Astrocyte (in vitro differentiated cells and primary cell): Measurements from ENCODE around the gene OSBPL5. TPM values are rescaled to one million over a fixed set of nuclear protein-coding genes. Genes with fewer than 3 reads are reported as not detected.
A peak's percentile ranks its signal among the peaks of the same experiment; 100 is the strongest.

ENCODE experiments used
- DNase-seq: peaks from one replicate; pipeline ENCODE4 v3.0.0-alpha.2; 2010; ENCODE audit warnings: low read depth
- FAIRE-seq: peaks from 2 replicates; lab custom pipeline; 2011; peaks lifted over from hg19 to GRCh38; lab: Jason Lieb, UNC
- H2AFZ ChIP-seq: 2 replicates; pipeline ENCODE4 v1.6.0; 2012; ENCODE audit warnings: low read depth, low read length, inconsistent platforms
- H3K27ac ChIP-seq: 2 replicates; pipeline ENCODE4 v1.5.1; 2011; ENCODE audit warnings: low read depth, low read length, inconsistent platforms
- H3K27me3 ChIP-seq: 2 replicates; pipeline ENCODE4 v1.6.0; 2011; ENCODE audit warnings: low read length, inconsistent platforms; ENCODE audit not compliant: insufficient read depth
- H3K36me3 ChIP-seq: 2 replicates; pipeline ENCODE4 v1.5.1; 2011; ENCODE audit warnings: low read length, inconsistent platforms; ENCODE audit not compliant: insufficient read depth
- H3K4me1 ChIP-seq: 2 replicates; pipeline ENCODE4 v1.5.1; 2011; ENCODE audit warnings: low read length, inconsistent platforms; ENCODE audit not compliant: insufficient read depth
- H3K4me2 ChIP-seq: 2 replicates; pipeline ENCODE4 v1.6.0; 2012; ENCODE audit warnings: low read length, inconsistent platforms
- H3K4me3 ChIP-seq: 2 replicates; pipeline ENCODE4 v1.5.1; 2011; ENCODE audit warnings: low read depth, mild to moderate bottlenecking, low read length, inconsistent platforms; ENCODE audit not compliant: insufficient read depth
- H3K79me2 ChIP-seq: 2 replicates; pipeline ENCODE4 v1.6.0; 2012; ENCODE audit warnings: mild to moderate bottlenecking, low read length, inconsistent platforms; ENCODE audit not compliant: insufficient read depth
- H3K9ac ChIP-seq: 2 replicates; pipeline ENCODE4 v1.6.0; 2012; ENCODE audit warnings: mild to moderate bottlenecking, low read length, inconsistent platforms
- H3K9me3 ChIP-seq: 2 replicates; pipeline ENCODE4 v1.5.1; 2012; ENCODE audit warnings: low read depth, mild to moderate bottlenecking, low read length, inconsistent platforms; ENCODE audit not compliant: insufficient read depth
- H4K20me1 ChIP-seq: 2 replicates; pipeline ENCODE4 v1.6.0; 2012; ENCODE audit warnings: low read length, inconsistent platforms; ENCODE audit not compliant: insufficient read depth
- H3K27ac Mint-ChIP-seq: one replicate; pipeline ENCODE4 v1.8.0; 2021; ENCODE audit warnings: mild to moderate bottlenecking, mixed read lengths; ENCODE audit not compliant: unreplicated experiment
- H3K27me3 Mint-ChIP-seq: one replicate; pipeline ENCODE4 v1.8.0; 2021; ENCODE audit warnings: low read depth, mixed read lengths; ENCODE audit not compliant: unreplicated experiment
- H3K36me3 Mint-ChIP-seq: one replicate; pipeline ENCODE4 v1.8.0; 2021; ENCODE audit warnings: low read depth, mixed read lengths; ENCODE audit not compliant: unreplicated experiment
- H3K4me1 Mint-ChIP-seq: one replicate; pipeline ENCODE4 v1.8.0; 2021; ENCODE audit warnings: low read depth, mixed read lengths; ENCODE audit not compliant: unreplicated experiment
- H3K4me3 Mint-ChIP-seq: one replicate; pipeline ENCODE4 v1.8.0; 2021; ENCODE audit warnings: mild to moderate bottlenecking, moderate library complexity, mixed read lengths; ENCODE audit not compliant: unreplicated experiment
- H3K9me3 Mint-ChIP-seq: one replicate; pipeline ENCODE4 v1.8.0; 2021; ENCODE audit warnings: mild to moderate bottlenecking, mixed read lengths; ENCODE audit not compliant: unreplicated experiment
- EZH2 ChIP-seq: IDR thresholded peaks from 2 replicates; pipeline ENCODE4 v1.6.1; 2012; ENCODE audit warnings: mild to moderate bottlenecking, low read length, inconsistent platforms; ENCODE audit not compliant: insufficient read depth
- total RNA-seq: library from RNA; stranded (reverse); gene quantifications from 2 replicates; pipeline ENCODE4 v1.2.1, GENCODE V29; 2021
- TF ChIP-seq, protein P1 (sequence below): IDR thresholded peaks from 2 replicates; pipeline ENCODE4 v1.5.1; 2011; ENCODE audit warnings: low read depth, mild to moderate bottlenecking, inconsistent platforms, low read length, moderate library complexity; ENCODE audit not compliant: insufficient read depth

OSBPL5 gene
- total RNA-seq, 1 donor from 2014 or later, result 29.0 TPM

DNA sequence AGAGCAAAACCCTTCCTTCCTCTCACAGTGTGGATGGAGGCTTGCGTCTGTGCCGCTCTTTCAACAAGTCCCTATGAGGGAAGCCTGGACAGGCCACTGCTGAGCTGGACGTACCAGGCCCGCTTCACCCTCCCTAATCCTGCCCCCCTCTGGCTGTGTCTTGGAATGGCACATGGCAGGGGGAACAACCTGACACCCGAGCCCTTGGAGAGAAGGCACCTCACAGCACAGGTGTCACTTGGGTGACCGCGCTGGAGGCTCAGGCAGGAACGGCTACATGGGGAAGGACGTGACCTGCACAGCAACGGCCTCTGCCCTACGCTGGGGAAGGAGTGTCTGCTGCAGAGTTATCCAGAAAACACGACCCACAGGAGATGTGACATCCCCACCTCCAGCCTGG, 118.9 kb downstream of the OSBPL5 start:
- FAIRE-seq, result no peak
- H3K27ac Mint-ChIP-seq, result peak overlapping the region; percentile 66
- no peaks in the 10 kb centered on the region for H3K9me3 Mint-ChIP-seq
- peaks cover 8% of the 10 kb centered on the region for H3K36me3 ChIP-seq
- no peaks in the 10 kb centered on the region for H3K9me3 ChIP-seq
- no peaks in the 10 kb centered on the region for H3K27me3 Mint-ChIP-seq
- peaks cover 93% of the 10 kb centered on the region for H3K79me2 ChIP-seq
- H3K9ac ChIP-seq, result peak overlapping the region; percentile 27
- peaks cover 23% of the 10 kb centered on the region for H3K36me3 Mint-ChIP-seq
- no peak overlapping the region for H3K27ac ChIP-seq
- H3K4me2 ChIP-seq, result no peak overlapping the region
- peaks cover 35% of the 10 kb centered on the region for H3K4me1 ChIP-seq
- no peaks in the 10 kb centered on the region for H3K27me3 ChIP-seq
- no peak for TF ChIP-seq EZH2
- TF ChIP-seq, protein P1, sequence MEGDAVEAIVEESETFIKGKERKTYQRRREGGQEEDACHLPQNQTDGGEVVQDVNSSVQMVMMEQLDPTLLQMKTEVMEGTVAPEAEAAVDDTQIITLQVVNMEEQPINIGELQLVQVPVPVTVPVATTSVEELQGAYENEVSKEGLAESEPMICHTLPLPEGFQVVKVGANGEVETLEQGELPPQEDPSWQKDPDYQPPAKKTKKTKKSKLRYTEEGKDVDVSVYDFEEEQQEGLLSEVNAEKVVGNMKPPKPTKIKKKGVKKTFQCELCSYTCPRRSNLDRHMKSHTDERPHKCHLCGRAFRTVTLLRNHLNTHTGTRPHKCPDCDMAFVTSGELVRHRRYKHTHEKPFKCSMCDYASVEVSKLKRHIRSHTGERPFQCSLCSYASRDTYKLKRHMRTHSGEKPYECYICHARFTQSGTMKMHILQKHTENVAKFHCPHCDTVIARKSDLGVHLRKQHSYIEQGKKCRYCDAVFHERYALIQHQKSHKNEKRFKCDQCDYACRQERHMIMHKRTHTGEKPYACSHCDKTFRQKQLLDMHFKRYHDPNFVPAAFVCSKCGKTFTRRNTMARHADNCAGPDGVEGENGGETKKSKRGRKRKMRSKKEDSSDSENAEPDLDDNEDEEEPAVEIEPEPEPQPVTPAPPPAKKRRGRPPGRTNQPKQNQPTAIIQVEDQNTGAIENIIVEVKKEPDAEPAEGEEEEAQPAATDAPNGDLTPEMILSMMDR, result no peak
- peaks cover 68% of the 10 kb centered on the region for H3K4me1 Mint-ChIP-seq
- H3K4me3 ChIP-seq, result no peak overlapping the region
- H3K4me3 Mint-ChIP-seq, result no peak overlapping the region
- no peak overlapping the region for H2AFZ ChIP-seq
- DNase-seq, result no peak
- peaks cover 89% of the 10 kb centered on the region for H4K20me1 ChIP-seq

DNA sequence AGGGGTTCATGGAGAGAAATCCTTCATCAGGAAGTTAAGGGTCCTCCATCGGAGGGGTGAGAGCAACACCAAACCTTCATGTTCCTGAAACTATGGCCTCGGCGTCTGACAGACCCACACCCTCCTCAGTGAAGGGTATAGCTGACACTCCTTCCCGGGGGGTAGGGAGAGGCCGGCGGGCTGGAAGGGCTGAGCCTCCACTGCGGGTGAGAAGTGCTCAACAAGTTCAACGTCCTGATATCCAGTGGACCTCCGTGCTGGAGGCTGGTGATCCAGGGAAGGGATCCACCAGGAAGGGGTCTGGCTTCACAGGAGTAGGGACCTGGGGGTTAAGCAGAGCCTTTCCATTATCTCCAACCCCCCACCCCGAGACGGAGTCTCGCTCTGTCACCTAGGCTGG, 120.2 kb downstream of the OSBPL5 start:
- peaks cover 85% of the 10 kb centered on the region for H4K20me1 ChIP-seq

DNA sequence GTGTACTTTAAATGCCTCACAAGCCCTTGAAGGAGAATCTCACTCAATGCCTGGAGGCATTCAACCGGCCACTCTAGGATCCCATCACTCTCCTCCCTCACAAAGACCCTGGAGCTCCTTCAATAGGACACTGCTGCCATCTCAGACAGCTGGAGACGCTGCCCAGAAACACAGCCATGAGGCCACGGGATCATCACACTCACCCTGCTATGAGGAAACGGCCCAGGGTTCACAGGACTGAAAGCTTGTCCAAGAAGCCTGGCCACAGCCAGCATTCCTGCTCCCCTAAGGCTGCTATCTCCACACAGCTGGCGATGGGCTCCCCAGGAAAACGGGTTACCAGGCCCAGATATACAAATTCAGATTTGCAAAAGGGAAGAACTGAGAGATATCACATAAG, 121.1 kb downstream of the OSBPL5 start:
- H3K4me3 ChIP-seq, result no peak overlapping the region
- H3K36me3 Mint-ChIP-seq, result peaks cover 32% of the 10 kb centered on the region
- peak; percentile 30 for DNase-seq
- no peak overlapping the region for H3K27ac ChIP-seq
- H4K20me1 ChIP-seq, result peaks cover 84% of the 10 kb centered on the region
- H3K4me3 Mint-ChIP-seq, result no peak overlapping the region
- peak overlapping the region; percentile 17 for H3K4me2 ChIP-seq
- H3K79me2 ChIP-seq, result peaks cover 73% of the 10 kb centered on the region
- H3K27ac Mint-ChIP-seq, result no peak overlapping the region
- no peaks in the 10 kb centered on the region for H3K27me3 ChIP-seq
- no peaks in the 10 kb centered on the region for H3K9me3 Mint-ChIP-seq
- TF ChIP-seq, protein P1, result no peak
- no peak for TF ChIP-seq EZH2
- no peak overlapping the region for H2AFZ ChIP-seq
- no peaks in the 10 kb centered on the region for H3K27me3 Mint-ChIP-seq
- peaks cover 29% of the 10 kb centered on the region for H3K36me3 ChIP-seq
- no peak for FAIRE-seq
- peaks cover 22% of the 10 kb centered on the region for H3K4me1 ChIP-seq
- peaks cover 49% of the 10 kb centered on the region for H3K4me1 Mint-ChIP-seq
- H3K9me3 ChIP-seq, result no peaks in the 10 kb centered on the region
- H3K9ac ChIP-seq, result no peak overlapping the region

More for the DNA sequence above, 120.2 kb downstream of the OSBPL5 start:
- FAIRE-seq (no peak), DNase-seq (no peak)
- Histone ChIP-seq H3K4me2 (no peak overlapping the region), H3K4me1 (peaks cover 31% of the 10 kb centered on the region), H3K4me3 (no peak overlapping the region), H3K9ac (no peak overlapping the region), H3K9me3 (no peaks in the 10 kb centered on the region), H3K27me3 (no peaks in the 10 kb centered on the region), H3K79me2 (peaks cover 81% of the 10 kb centered on the region), H3K36me3 (peaks cover 20% of the 10 kb centered on the region), H3K27ac (no peak overlapping the region), H2AFZ (no peak overlapping the region)
- no peak overlapping the region for H3K27ac Mint-ChIP-seq
- H3K9me3 Mint-ChIP-seq, result no peaks in the 10 kb centered on the region
- H3K36me3 Mint-ChIP-seq, result peaks cover 29% of the 10 kb centered on the region
- TF ChIP-seq, protein P1, result no peak
- TF ChIP-seq EZH2, result no peak
- H3K4me3 Mint-ChIP-seq, result no peak overlapping the region
- H3K27me3 Mint-ChIP-seq, result no peaks in the 10 kb centered on the region
- peaks cover 57% of the 10 kb centered on the region for H3K4me1 Mint-ChIP-seq
